ENCODE data around the gene ABCC3. TPM values are rescaled to one million over a fixed set of nuclear protein-coding genes. Genes with fewer than 3 reads are reported as not detected.

ABCC3 gene
- total and polyA plus RNA-seq, 9 of the 15 experiments (the other 6 are each of a cell fraction or from before 2014, with no cell fraction given), result 0.03 to 1.6 (median 0.42) TPM; not detected in 5

DNA sequence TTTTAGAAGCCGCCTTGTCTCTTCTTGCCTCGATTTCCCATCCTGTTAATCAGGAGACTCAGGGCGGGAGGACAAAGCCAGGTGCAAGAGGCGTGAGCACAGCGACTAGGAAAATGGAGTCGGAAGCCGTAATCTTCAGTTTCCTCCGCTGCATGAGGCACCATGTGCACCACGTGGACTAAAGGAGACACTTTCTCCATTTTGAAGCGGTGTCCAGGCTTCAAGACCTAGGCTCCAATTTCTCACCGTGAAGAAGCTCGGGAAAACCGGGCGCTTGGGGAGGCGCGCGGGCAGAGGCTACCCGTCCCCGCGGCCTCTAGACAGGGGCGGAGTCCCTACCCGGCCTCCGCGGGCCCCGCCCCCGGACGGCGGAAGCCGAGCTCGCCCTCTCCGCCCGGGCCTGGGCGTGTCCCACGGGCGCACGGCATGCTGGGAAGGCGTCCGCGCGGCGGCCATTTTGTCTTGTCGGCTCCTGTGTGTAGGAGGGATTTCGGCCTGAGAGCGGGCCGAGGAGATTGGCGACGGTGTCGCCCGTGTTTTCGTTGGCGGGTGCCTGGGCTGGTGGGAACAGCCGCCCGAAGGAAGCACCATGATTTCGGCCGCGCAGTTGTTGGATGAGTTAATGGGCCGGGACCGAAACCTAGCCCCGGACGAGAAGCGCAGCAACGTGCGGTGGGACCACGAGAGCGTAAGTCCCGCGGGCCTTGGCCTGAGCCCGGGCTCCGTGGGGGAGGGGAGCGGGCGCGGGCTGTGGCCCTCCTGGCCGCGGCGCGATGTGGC lies 84.7 kb downstream of the ABCC3 start, which contains the start of gene LUC7L3 (continued):
- TF ChIP-seq CCNT2 (IDR thresholded peaks at IDR 0.05; ENCODE audit: borderline replicate concordance, extremely low read depth, insufficient read length, low read depth, low read length) (peak; percentile 88), ARID3B (CRISPR knock-in tag; IDR thresholded peaks at IDR 0.05; ENCODE audit: borderline replicate concordance) (no peak), TOE1 (IDR thresholded peaks at IDR 0.05; ENCODE audit: borderline replicate concordance) (peak; percentile 63), TOE1 (CRISPR knock-in tag; IDR thresholded peaks at IDR 0.05; ENCODE audit: borderline replicate concordance, low read depth) (no peak; the same call in 1 of the 2 replicates), PRPF4 (IDR thresholded peaks at IDR 0.05; ENCODE audit: insufficient read depth, low read depth, low read length, poor library complexity, severe bottlenecking) (peak; percentile 33), ZBTB17 (CRISPR knock-in tag; IDR thresholded peaks at IDR 0.05) (0 out of 2 replicates have a peak, but pooled peaks have one; percentile 41), KHSRP (IDR thresholded peaks at IDR 0.05) (no peak), PRDM10 (IDR thresholded peaks at IDR 0.05; ENCODE audit: partially characterized antibody) (no peak), HMG20B (CRISPR knock-in tag; IDR thresholded peaks at IDR 0.05) (no peak), NRF1 (conservative IDR thresholded peaks at IDR 0.05 in 1 of 2, IDR thresholded peaks at IDR 0.05 in 1 of 2) (peak; percentile 72 to 75), ATF6 (CRISPR knock-in tag; IDR thresholded peaks at IDR 0.05) (0 out of 2 replicates have a peak, but pooled peaks have one; percentile 44)
- TF ChIP-seq, protein P1, sequence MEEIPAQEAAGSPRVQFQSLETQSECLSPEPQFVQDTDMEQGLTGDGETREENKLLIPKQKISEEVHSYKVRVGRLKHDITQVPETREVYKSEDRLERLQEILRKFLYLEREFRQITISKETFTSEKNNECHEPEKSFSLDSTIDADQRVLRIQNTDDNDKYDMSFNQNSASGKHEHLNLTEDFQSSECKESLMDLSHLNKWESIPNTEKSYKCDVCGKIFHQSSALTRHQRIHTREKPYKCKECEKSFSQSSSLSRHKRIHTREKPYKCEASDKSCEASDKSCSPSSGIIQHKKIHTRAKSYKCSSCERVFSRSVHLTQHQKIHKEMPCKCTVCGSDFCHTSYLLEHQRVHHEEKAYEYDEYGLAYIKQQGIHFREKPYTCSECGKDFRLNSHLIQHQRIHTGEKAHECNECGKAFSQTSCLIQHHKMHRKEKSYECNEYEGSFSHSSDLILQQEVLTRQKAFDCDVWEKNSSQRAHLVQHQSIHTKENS (CRISPR knock-in tag; IDR thresholded peaks at IDR 0.05), result no peak
- TF ChIP-seq, protein P2, sequence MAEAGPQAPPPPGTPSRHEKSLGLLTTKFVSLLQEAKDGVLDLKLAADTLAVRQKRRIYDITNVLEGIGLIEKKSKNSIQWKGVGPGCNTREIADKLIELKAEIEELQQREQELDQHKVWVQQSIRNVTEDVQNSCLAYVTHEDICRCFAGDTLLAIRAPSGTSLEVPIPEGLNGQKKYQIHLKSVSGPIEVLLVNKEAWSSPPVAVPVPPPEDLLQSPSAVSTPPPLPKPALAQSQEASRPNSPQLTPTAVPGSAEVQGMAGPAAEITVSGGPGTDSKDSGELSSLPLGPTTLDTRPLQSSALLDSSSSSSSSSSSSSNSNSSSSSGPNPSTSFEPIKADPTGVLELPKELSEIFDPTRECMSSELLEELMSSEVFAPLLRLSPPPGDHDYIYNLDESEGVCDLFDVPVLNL (CRISPR knock-in tag; IDR thresholded peaks at IDR 0.05; ENCODE audit: low read depth), result peak; percentile 62; the same call in 1 of the 2 replicates
- TF ChIP-seq, protein P3, sequence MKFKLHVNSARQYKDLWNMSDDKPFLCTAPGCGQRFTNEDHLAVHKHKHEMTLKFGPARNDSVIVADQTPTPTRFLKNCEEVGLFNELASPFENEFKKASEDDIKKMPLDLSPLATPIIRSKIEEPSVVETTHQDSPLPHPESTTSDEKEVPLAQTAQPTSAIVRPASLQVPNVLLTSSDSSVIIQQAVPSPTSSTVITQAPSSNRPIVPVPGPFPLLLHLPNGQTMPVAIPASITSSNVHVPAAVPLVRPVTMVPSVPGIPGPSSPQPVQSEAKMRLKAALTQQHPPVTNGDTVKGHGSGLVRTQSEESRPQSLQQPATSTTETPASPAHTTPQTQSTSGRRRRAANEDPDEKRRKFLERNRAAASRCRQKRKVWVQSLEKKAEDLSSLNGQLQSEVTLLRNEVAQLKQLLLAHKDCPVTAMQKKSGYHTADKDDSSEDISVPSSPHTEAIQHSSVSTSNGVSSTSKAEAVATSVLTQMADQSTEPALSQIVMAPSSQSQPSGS (CRISPR knock-in tag; IDR thresholded peaks at IDR 0.05), result no peak; the same call in 1 of the 2 replicates
